Measurements from ENCODE around the gene SDF4.

SDF4 gene

DNA sequence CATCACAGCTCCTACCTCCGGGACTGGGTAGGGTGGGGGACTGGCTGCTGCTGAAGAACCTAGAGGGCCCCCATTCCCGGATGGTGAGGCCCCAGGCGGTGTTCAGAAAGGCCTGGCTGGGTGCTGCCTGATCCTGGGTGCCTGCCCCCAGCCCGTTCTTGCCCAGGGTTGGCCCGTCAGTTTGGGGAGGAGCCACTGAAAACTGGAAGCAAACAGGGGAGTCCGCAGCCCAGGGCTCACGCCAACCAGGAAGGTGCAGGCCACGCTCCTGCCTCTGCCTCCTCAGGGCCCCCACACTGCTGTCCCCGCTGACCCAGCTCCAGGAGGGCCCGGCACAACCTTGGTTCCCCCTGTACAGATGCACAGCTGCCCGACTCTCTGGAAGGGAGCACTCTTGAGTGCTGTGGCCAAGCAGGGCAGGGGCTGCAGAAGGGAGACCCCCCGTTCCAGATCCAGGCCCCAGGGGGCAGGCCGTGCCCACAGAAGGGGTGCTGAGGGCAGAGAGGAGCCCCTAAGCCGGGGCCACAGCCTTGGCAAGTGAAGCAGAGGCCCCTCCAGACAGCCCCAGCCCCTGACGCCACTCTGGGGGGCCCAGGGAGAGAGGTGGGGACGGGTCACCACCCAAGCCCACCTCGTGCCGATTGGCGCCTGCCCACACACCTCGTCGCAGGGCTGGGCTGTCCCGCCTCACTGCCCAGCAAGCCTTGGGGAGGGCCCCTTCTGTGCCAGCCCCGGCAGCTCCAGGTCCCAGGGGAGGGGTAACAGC lies 9.2 kb upstream of the SDF4 start:
- no peak for DNase-seq

DNA sequence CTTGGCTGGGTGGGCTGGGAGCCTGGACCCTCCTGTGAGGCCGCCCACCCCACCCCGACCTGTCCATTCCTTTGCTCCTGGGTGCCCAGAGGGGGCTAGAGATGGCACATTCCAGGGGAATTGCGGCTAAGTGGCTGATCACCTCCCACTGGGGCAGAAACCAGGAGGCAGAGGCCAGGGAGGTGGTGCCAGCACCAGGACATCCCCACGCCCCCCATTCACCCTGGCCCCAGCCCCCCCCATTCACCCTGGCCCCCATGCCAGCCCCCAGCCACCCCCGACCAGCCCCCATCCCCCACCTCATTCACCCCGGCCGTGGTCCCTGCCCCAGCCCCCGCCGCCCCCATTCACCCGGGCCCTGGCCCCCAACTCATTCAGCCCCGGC lies 8.5 kb upstream of the SDF4 start:
- DNase-seq, result no peak

DNA sequence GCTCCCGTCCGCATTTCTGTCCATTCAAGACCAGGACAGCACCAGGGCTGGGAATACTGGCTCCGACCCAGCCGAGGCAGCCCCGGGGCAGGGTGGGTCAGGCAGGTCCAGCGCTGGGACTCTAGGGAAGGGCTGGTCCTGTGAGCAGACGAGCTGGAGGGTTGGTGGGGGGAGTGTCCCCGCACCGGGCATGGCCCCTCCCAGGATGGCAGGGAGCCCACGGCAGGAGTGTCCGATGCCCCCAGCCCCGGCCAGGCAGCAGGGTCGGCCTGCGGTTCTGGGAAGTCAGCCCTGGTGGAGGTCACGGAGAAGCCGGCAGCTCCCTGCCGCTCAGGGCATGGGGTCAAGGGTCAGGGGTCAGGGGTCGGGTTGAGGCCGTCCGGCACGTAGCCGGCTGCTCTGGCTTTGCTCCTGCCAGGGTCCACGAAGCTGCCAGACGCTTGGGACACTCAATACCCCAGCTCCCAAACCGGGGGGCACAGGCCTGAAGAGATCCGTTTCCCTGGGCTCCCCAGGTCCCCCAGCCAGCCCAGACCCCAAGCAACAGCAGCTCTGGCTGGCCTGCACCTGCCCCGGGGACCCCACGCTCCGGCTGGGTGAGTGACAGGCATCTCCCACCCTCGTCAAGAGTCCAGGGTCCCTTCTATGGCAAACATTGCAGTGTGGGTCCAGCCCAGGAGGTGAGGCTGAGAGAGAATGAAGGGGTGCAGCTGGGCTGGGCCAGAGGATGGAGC lies 8.0 kb upstream of the SDF4 start:
- DNase-seq, result no peak

- DNase-seq, result no peak
These were observed 7.4 kb upstream of the SDF4 start for GRCh38 chr1:1239227-1239613.

DNA sequence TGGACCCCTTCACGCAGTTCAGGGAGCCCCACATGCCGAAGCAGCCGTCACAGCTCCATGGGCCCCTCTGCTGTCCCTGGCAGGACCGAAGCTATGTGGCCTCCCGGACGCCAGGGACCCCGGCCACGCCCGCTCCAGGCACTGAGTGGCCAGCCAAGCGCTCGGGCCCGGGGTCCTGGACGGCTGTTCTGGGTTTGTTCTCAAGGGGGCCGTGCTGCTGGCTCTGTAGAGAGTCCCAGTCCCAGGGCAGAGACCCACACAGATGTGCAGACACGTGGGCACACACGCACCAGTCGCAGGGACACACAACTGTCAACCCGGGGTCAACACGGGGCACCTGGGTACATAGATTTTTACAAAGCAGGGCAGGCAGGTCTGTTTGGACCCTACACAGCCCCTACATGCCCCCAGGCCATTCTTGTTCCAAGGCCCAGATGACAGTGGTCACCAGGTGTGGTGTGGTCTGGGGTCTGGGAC lies 6.9 kb upstream of the SDF4 start:
- DNase-seq, result no peak

- no peak for DNase-seq
These were observed 6.3 kb upstream of the SDF4 start for GRCh38 chr1:1237874-1238701.

DNA sequence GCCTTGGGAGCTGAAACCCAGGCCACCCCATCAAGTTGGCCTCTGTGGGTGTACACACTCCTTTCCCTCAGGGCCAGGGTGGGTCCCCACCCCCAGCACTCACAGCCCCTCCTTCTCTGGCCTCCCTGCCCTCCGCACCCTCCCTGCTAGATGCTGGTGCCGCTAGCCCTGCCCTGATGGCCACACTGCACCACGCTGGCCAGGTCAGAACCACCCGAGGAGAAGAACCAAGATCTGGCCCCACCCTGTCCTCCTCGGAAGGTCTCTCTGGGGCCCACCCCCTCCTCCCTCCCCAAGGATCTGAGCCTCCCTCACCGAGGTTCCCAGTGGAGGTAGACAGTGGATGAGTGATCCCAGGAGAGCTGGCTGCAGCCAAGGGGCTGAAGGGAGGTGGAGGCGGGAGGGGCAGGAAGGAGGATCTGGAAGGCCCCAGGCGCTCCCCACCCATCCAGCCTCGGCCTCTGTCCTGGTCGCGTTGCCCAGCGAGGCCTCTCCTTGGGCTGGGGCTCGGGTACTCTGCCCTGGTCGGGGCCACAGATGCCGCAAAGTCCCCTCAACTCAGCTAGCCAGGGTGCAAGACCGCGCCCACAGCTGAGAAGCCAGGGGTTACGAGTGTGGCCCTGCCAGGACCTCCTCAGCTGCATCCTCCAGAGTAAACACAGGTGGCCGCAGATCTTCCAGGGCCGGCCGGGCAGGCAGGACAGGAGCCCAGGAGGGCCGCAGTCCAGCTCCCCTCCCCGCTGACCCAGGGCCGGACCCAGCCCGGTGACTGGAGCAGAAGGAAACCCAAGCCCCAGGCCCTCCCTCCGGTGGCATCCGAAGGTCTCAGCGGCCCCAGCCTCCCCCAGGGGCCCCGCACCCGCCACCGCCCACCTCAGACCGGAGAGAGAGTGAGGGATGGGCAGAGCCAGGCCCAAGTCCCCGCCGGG lies 5.4 kb upstream of the SDF4 start:
- DNase-seq, result no peak

DNA sequence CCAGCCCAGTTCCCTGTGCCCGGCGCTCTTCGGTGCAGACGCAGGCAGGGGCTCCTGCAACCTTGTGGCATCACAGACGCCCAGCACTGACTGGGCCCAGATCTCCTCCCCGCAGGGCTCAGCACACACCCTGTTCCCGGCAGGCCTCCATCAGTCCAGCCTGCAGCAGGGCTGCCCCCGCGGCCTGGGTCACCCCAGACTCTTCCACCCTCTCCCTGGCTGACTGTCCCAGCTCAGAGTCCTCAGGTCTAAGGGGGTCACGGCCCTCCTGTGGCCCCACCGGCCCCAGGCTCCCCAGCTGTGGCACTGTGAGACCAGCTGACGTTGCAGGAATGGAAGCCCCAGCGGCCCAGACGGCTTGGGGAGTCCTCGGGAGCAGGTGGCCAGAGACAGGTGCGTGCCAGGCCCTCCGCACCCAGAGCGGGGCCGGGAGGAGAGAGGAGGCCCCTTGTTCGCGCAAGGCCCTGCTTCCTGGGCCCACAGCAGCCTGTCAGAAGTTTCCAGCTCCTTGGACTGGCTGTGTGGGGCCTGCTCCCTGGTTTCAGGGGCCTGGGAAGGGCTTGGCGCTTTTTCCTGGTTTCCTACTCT lies 4.5 kb upstream of the SDF4 start:
- no peak for DNase-seq

- DNase-seq, result no peak
These were observed 3.4 kb upstream of the SDF4 start for GRCh38 chr1:1235016-1235744.

DNA sequence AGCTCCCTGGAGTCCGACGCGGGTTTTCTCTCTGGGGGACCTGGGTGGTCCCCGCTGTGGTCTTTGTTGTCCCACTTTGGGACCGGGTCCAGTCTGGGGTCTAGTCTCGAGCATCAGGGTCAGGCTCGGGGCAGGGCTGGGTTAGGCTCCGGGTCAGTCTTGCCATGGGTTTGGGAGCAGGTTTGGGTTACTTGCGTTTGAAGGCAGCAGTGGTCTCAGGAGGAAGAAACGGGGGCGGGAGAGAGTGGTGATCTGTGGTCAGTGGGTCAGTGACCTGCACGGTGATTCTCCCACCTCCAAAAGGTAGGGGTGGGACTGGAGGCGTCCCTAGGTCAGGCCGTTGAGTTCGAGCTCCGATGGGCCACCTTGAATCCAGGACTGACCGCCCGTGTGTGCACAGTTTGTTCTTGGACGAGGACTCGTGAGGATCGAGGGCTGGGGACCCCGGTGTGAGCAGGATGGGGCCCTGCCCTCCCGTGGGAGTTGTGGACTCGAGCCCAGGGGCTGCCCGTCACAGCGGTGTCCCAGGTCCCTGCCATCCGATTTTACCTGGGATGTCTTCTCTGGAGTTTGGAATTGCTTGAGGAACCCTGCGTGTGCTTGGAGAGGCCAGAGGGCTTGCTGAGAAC lies 2.5 kb upstream of the SDF4 start:
- no peak for DNase-seq

- DNase-seq, result no peak
These were observed 1.7 kb upstream of the SDF4 start for GRCh38 chr1:1233567-1233892.

DNA sequence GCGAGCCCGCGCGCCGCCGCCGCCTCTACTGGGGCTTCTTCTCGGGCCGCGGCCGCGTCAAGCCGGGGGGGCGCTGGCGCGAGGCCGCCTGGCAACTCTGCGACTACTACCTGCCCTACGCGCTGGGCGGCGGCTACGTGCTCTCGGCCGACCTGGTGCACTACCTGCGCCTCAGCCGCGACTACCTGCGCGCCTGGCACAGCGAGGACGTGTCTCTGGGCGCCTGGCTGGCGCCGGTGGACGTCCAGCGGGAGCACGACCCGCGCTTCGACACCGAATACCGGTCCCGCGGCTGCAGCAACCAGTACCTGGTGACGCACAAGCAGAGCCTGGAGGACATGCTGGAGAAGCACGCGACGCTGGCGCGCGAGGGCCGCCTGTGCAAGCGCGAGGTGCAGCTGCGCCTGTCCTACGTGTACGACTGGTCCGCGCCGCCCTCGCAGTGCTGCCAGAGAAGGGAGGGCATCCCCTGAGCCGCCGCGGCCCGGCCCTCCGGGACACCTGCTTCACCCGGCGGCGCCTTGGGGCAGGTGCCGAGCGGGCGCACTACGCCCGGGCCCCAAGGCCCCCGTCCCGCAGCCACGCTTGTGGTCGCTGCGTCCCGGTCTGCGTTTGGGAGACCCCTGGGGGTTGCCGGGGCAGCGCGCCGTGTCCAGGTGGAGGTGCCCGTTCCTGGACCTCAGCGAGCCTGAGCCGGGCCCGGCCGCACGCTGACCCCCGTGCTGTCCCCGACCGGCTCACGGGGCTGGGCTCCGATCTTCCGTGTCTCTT lies 1.2 kb upstream of the SDF4 start:
- DNase-seq, result no peak

DNA sequence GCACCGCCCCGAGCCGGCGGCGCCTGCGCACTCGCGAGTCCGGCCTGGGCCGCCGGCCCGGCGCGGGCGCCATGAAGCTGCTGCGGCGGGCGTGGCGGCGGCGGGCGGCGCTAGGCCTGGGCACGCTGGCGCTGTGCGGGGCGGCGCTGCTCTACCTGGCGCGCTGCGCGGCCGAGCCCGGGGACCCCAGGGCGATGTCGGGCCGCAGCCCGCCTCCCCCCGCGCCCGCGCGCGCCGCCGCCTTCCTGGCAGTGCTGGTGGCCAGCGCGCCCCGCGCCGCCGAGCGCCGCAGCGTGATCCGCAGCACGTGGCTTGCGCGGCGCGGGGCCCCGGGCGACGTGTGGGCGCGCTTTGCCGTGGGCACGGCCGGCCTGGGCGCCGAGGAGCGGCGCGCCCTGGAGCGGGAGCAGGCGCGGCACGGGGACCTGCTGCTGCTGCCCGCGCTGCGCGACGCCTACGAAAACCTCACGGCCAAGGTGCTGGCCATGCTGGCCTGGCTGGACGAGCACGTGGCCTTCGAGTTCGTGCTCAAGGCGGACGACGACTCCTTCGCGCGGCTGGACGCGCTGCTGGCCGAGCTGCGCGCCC lies 501 bp upstream of the SDF4 start, which contains the start of gene B3GALT6:
B3GALT6 (plus strand) TSS at position 30 of the 588 bp plus-strand sequence; CDS start at position 72, 42 bp downstream.
- DNase-seq, result no peak

DNA sequence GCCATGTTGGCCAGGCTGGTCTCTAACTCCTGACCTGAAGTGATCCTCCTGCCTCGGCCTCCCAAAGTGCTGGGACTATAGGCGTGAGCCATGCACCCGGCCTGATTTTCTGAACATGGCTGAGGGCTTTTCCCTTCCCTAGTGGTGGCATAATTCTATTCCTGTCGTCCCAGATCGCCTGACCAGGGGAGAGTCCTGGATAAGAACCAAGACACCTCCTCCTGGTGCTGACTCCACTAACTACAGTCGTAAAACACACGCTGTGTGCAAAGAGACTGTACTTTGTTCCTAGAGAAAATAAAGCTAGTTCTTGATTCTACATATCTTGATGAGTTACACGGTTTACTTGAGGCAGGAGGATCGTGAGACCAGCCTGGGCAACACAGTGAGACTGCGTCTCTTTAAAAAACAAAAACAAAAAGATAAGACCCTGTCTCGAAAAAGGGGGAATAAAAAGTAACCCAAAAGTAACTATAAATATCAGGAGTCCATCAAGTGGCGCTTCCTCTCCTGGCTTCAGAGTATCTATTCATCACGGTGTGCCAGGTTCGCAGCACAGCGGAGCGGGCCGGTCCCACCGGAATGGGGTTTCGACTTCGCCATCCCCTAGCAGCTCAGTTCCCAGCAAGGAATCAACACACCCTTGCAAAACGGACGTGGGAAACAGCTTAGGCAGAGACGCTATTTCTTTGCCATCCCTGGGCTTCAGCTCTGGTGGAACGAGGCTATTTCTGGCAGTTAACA lies 973 bp downstream of the SDF4 start:
- no peak for DNase-seq

DNA sequence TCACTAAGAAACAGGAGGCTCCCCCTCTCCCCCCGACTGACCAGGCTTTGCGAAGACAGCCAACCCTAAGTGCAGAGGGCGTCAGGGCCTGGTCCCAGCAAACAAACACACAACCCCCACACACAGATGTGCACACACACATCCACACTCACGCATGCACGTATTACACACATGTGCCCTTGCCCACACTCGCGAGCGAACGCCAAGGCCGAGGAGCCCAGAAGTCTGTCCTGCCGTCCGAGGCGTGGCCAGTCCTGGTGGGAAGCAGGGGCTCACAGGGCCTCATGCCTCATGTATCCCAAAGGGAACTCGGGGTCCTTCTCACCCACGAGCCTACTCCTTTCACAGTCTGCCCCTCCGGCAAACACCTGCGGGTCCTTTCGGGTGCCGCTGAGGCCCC lies 2.0 kb downstream of the SDF4 start:
- no peak for DNase-seq

GRCh38 chr1:1228596-1229321 lies 3.0 kb downstream of the SDF4 start:
- no peak for DNase-seq

GRCh38 chr1:1228187-1228586 lies 3.6 kb downstream of the SDF4 start:
- DNase-seq, result no peak

- DNase-seq, result no peak
These were observed 4.4 kb downstream of the SDF4 start for GRCh38 chr1:1227386-1227785.

Measured in SIG-M5 (cell line).